Skeletal muscle cell (primary cell): ENCODE measurements around the gene BAD.

Experiments used
- DNase-seq: peaks from one replicate; pipeline ENCODE4 v3.0.0-alpha.2; 2010; ENCODE audit warnings: low read depth
- H3K4me3 ChIP-seq: 2 replicates; pipeline ENCODE4 v1.5.1; 2011; ENCODE audit warnings: low read depth, mild to moderate bottlenecking, control low read depth, low read length, moderate library complexity

The BAD gene

DNA sequence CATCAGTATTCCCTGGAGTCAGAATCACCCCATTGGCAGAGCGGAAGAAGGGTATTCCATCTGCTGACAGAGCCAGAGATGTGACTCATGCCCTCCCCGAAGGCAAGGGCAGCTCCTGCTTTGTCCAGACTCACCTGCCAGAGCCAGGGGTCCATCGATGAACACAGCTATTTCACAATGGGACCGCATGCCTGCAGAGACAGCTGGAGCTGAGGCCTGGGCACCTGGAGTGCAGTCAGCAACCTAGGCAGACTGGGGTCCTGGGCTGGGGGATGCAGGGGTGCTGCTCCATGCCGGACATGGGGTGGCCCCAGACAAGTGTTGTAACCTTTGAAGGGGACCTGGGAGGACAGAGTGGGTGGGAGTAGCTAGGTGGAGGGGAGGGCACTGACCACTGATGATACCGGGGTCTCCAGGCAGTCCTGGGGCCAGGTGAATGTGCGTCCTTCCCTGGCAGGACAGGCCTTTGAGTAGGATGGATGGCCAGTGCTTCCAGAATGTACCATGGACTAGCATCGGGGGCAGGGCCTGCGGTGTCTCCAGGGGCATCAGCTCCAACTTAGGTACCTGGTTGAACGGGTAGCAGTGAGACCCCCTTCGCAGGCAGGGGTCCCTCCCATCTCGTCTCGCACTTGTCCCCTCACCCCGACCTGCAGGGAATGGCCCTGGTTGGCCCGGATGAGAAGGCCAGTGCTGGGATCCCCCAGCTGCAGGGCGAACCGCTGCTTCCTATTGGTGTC lies 60.1 kb downstream of the BAD start:
- no peak for DNase-seq
- H3K4me3 ChIP-seq, result no peak overlapping the region

DNA sequence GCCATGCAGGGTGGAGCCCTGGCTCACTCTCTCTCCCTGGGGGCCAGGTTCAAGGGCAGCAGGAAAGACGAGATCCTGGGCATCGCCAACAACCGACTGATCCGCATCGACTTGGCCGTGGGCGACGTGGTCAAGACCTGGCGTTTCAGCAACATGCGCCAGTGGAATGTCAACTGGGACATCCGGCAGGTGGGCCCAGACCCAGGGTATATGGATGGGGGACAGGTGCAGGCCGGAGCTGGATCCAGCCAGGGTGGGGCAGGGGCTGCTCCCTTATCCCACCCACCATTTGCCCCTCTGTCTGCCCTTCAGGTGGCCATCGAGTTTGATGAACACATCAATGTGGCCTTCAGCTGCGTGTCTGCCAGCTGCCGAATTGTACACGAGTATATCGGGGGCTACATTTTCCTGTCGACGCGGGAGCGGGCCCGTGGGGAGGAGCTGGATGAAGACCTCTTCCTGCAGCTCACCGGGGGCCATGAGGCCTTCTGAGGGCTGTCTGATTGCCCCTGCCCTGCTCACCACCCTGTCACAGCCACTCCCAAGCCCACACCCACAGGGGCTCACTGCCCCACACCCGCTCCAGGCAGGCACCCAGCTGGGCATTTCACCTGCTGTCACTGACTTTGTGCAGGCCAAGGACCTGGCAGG lies 61.3 kb downstream of the BAD start:
- no peak overlapping the region for H3K4me3 ChIP-seq
- no peak for DNase-seq

DNA sequence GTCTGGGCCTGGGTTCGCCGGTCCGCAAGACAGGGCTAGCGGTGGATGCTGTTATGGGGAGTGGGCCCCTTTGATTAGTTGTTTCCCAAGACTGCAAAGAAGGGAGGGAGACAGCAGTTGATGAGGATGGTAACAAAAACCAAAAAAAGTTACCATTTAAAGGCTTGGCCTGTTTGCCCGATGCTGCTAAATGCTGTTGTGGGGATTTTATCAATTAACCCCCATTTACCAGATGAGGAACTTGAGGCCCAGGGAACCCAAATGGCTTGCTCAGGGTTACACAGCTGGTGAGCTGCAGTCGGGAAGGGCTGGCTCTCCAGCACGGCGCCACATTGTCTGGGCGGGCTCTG lies 61.8 kb downstream of the BAD start:
- DNase-seq, result no peak
- no peak overlapping the region for H3K4me3 ChIP-seq

DNA sequence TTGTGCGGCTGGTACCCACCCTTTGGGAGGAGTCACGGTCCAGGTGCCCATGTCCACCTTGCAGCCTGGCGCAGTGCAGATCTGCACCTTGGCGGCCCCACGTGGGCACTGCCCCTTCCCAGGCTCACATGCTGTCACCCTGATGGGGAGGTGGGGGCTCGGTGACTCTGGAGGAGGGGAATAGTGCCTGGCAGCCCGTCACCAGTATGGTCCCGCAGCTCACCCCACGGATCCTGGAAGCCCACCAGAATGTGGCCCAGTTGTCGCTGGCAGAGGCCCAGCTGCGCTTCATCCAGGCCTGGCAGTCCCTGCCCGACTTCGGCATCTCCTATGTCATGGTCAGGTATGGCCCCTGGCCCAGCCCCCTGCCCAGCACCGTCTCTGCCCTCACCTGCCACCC lies 63.7 kb downstream of the BAD start:
- no peak overlapping the region for H3K4me3 ChIP-seq

DNA sequence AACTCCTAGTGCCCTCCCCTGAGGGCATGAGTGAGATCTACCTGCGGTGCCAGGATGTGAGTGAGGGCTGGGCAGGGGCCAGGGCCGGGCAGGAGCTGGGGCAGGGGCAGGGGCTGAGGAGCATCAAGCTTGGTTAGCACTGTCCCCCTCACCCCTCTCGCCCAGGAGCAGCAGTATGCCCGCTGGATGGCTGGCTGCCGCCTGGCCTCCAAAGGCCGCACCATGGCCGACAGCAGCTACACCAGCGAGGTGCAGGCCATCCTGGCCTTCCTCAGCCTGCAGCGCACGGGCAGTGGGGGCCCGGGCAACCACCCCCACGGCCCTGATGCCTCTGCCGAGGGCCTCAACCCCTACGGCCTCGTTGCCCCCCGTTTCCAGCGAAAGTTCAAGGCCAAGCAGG lies 64.2 kb downstream of the BAD start:
- DNase-seq, result no peak
- no peak overlapping the region for H3K4me3 ChIP-seq

More for the DNA sequence above, 63.7 kb downstream of the BAD start:
- no peak for DNase-seq
